ENCODE data around the gene SMARCD1. TPM values are rescaled to one million over a fixed set of nuclear protein-coding genes. Genes with fewer than 3 reads are reported as not detected.

SMARCD1 gene
- total and polyA plus RNA-seq, 9 of the 15 experiments (the other 6 are each of a cell fraction or from before 2014, with no cell fraction given), result 0.86 to 91.7 (median 48.0) TPM

GRCh38 chr12:50053583-50053982 is 31.6 kb upstream of the SMARCD1 start (continued):
- TF ChIP-seq KLF10 (CRISPR knock-in tag; IDR thresholded peaks at IDR 0.05), result no peak
- TF ChIP-seq FOS (IDR thresholded peaks at IDR 0.05; ENCODE audit: extremely low read depth, insufficient read length), result no peak
- TF ChIP-seq ZNF780A (CRISPR knock-in tag; IDR thresholded peaks at IDR 0.05), result no peak
- no peak for TF ChIP-seq ZNF316 (IDR thresholded peaks at IDR 0.05)
- TF ChIP-seq TRIM28 (IDR thresholded peaks at IDR 0.05), result no peak
- no peak for TF ChIP-seq TEAD1 (CRISPR knock-in tag; IDR thresholded peaks at IDR 0.05)
- TF ChIP-seq AFF4 (CRISPR knock-in tag; IDR thresholded peaks at IDR 0.05), result no peak
- peak; percentile 78 for TF ChIP-seq HINFP (tag; conservative IDR thresholded peaks at IDR 0.05; ENCODE audit: low read depth)
- TF ChIP-seq, protein P1, sequence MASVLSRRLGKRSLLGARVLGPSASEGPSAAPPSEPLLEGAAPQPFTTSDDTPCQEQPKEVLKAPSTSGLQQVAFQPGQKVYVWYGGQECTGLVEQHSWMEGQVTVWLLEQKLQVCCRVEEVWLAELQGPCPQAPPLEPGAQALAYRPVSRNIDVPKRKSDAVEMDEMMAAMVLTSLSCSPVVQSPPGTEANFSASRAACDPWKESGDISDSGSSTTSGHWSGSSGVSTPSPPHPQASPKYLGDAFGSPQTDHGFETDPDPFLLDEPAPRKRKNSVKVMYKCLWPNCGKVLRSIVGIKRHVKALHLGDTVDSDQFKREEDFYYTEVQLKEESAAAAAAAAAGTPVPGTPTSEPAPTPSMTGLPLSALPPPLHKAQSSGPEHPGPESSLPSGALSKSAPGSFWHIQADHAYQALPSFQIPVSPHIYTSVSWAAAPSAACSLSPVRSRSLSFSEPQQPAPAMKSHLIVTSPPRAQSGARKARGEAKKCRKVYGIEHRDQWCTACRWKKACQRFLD (CRISPR knock-in tag; IDR thresholded peaks at IDR 0.05), result no peak
- 0 out of 2 replicates have a peak, but pooled peaks have one; percentile 23 for TF ChIP-seq ZNF431 (CRISPR knock-in tag; IDR thresholded peaks at IDR 0.05)
- no peak for TF ChIP-seq NFE2 (IDR thresholded peaks at IDR 0.05; ENCODE audit: low read depth)
- TF ChIP-seq, protein P2, sequence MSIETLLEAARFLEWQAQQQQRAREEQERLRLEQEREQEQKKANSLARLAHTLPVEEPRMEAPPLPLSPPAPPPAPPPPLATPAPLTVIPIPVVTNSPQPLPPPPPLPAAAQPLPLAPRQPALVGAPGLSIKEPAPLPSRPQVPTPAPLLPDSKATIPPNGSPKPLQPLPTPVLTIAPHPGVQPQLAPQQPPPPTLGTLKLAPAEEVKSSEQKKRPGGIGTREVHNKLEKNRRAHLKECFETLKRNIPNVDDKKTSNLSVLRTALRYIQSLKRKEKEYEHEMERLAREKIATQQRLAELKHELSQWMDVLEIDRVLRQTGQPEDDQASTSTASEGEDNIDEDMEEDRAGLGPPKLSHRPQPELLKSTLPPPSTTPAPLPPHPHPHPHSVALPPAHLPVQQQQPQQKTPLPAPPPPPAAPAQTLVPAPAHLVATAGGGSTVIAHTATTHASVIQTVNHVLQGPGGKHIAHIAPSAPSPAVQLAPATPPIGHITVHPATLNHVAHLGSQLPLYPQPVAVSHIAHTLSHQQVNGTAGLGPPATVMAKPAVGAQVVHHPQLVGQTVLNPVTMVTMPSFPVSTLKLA (conservative IDR thresholded peaks at IDR 0.05), result no peak
- no peak for TF ChIP-seq NR1H2 (CRISPR knock-in tag; IDR thresholded peaks at IDR 0.05)
- no peak for TF ChIP-seq ZNF699 (CRISPR knock-in tag; IDR thresholded peaks at IDR 0.05; ENCODE audit: insufficient replicate concordance)
- TF ChIP-seq SMC3 (conservative IDR thresholded peaks at IDR 0.05; ENCODE audit: insufficient read depth, low read depth, low read length), result no peak
- TF ChIP-seq ZNF124 (CRISPR knock-in tag; IDR thresholded peaks at IDR 0.05), result no peak
- TF ChIP-seq NR3C1 (CRISPR knock-in tag; IDR thresholded peaks at IDR 0.05), result no peak
- no peak for TF ChIP-seq NCOA4 (IDR thresholded peaks at IDR 0.05; ENCODE audit: partially characterized antibody)
- no peak for TF ChIP-seq PHF21A (IDR thresholded peaks at IDR 0.05; ENCODE audit: borderline replicate concordance, low read depth)
- TF ChIP-seq, protein P3, sequence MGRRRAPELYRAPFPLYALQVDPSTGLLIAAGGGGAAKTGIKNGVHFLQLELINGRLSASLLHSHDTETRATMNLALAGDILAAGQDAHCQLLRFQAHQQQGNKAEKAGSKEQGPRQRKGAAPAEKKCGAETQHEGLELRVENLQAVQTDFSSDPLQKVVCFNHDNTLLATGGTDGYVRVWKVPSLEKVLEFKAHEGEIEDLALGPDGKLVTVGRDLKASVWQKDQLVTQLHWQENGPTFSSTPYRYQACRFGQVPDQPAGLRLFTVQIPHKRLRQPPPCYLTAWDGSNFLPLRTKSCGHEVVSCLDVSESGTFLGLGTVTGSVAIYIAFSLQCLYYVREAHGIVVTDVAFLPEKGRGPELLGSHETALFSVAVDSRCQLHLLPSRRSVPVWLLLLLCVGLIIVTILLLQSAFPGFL (CRISPR knock-in tag; IDR thresholded peaks at IDR 0.05), result no peak
- peak; percentile 68; the same call in 1 of the 2 replicates for TF ChIP-seq SMARCE1 (IDR thresholded peaks at IDR 0.05)
- no peak for TF ChIP-seq TBP (optimal IDR thresholded peaks at IDR 0.05; ENCODE audit: low read depth, low read length)

Data from K562 (cell line).